ENCODE measurements around the gene BPI. TPM values are rescaled to one million over a fixed set of nuclear protein-coding genes. Genes with fewer than 3 reads are reported as not detected.
A peak's percentile ranks its signal among the peaks of the same experiment; 100 is the strongest.

The BPI gene
- polyA plus RNA-seq, 1 experiment: 0.04 TPM

GRCh38 chr20:38258545-38259215 is 45.3 kb upstream of the BPI start:
- DNase-seq (ENCODE audit: low read depth, low spot score): no peak
- no peaks in the 10 kb centered on the region for H3K27me3 ChIP-seq (ENCODE audit: control insufficient read depth, insufficient read depth, low read length)
- ChIA-PET POLR2A (no interaction called here), CTCF (interaction anchor here (0.8 kb wide), 1 partner anchor 45 kb away, joined by 3 read pairs; no protein-coding TSS in a partner anchor)
- no peak overlapping the region for H3K4me3 ChIP-seq (ENCODE audit: low read depth, low read length)
- no peak overlapping the region for H3K27ac ChIP-seq (ENCODE audit: low read depth, low read length)
- TF ChIP-seq CTCF (IDR thresholded peaks at IDR 0.05; ENCODE audit: low read depth, low read length): no peak
- no peaks in the 10 kb centered on the region for H3K9me3 ChIP-seq (ENCODE audit: control insufficient read depth, insufficient read depth, low read length)

DNA sequence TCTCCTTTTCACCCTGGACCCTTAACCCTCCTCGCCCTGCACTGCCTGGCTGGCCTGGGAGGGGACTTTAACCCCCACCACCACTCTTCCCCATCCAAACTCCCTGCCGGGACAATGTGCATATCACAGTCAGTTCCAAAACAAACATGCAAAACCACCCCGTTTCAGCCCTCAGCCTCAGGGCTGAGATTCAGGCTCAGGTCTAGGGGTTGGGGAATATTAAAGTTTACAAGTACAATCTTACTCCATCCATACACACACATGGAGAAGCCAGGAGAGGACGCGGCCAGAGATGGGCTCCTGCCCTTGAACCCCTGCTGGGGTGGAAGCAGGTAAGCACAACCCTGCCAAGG is 44.0 kb upstream of the BPI start:
- no peak for TF ChIP-seq CTCF (IDR thresholded peaks at IDR 0.05; ENCODE audit: low read depth, low read length)
- ChIA-PET CTCF (no interaction called here), POLR2A (no interaction called here)
- H3K27ac ChIP-seq (ENCODE audit: low read depth, low read length): peak overlapping the region; percentile 47
- H3K4me3 ChIP-seq (ENCODE audit: low read depth, low read length): peak overlapping the region; percentile 58
- no peaks in the 10 kb centered on the region for H3K9me3 ChIP-seq (ENCODE audit: control insufficient read depth, insufficient read depth, low read length)
- no peaks in the 10 kb centered on the region for H3K27me3 ChIP-seq (ENCODE audit: control insufficient read depth, insufficient read depth, low read length)
- no peak for DNase-seq (ENCODE audit: low read depth, low spot score)

DNA sequence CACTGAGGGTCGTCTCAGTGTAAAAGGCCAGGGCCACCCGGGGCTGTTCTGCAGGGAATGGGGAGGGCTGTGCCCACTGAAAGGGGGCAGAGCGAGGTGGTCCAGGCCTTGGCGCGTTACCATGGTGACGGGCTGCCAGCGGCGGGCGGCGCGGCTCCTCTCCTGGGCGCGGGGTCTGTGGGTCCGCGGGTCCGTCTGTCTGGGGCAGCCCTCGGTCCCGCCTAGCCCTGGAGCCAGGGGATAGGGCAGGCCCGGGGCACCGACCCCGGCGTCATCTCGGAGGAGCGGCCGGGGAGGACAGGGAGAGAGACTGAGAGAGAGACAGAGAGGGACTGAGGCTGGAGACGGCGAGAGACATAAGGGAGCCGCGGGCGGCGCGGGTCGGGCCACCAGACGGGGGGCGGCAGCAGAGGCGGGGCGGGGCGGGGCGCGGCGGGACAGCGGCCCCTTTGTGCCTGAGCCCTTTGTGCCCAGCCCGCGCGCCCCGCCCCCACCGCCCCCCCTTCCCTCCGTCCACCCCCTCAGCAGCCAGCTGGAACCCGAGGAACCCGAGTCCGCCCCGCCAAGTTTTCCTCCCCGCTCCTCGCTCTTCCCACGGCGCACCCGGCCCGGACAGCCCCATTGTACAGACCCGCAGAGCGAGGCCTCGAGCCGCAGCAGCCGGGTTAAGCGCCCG is 43.4 kb upstream of the BPI start, which contains the start of gene KIAA1755:
KIAA1755 (minus strand) TSS at position 358 of the 676 bp plus-strand sequence; CDS start at position 123, 235 bp downstream.
- DNase-seq (ENCODE audit: low read depth, low spot score): no peak
- Histone ChIP-seq H3K4me3 (ENCODE audit: low read depth, low read length) (peak within 1 kb of the TSS; percentile 58), H3K27ac (ENCODE audit: low read depth, low read length) (peak within 1 kb of the TSS; percentile 47), H3K9me3 (ENCODE audit: control insufficient read depth, insufficient read depth, low read length) (no peaks in the 10 kb centered on the region), H3K27me3 (ENCODE audit: control insufficient read depth, insufficient read depth, low read length) (no peaks in the 10 kb centered on the region)
- POLR2A ChIA-PET: no interaction called here
- CTCF ChIA-PET: no interaction called here
- TF ChIP-seq CTCF (IDR thresholded peaks at IDR 0.05; ENCODE audit: low read depth, low read length): no peak

DNA sequence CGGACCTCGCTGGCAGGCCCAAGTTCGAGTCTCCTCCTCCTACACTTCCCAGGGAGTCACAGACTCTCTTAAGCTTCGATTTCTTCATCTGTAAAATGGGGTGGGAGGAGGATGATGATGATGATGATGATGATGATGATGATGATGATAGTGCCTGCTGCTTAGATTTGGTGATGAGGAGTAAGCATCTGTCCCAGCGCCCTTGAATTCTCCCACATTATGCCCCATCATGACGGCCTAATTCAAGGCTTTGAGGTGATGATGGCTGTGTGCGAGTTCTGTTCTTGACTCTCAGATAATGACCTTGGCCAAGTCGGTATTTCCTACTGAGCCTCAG is 42.9 kb upstream of the BPI start:
- no peak for TF ChIP-seq CTCF (IDR thresholded peaks at IDR 0.05; ENCODE audit: low read depth, low read length)
- H3K4me3 ChIP-seq (ENCODE audit: low read depth, low read length): peak overlapping the region; percentile 58
- POLR2A ChIA-PET: no interaction called here
- CTCF ChIA-PET: no interaction called here
- H3K9me3 ChIP-seq (ENCODE audit: control insufficient read depth, insufficient read depth, low read length): no peaks in the 10 kb centered on the region
- no peak overlapping the region for H3K27ac ChIP-seq (ENCODE audit: low read depth, low read length)
- H3K27me3 ChIP-seq (ENCODE audit: control insufficient read depth, insufficient read depth, low read length): no peaks in the 10 kb centered on the region
- DNase-seq (ENCODE audit: low read depth, low spot score): no peak

- ChIA-PET CTCF (no interaction called here), POLR2A (no interaction called here)
- Histone ChIP-seq H3K27me3 (ENCODE audit: control insufficient read depth, insufficient read depth, low read length) (no peaks in the 10 kb centered on the region), H3K9me3 (ENCODE audit: control insufficient read depth, insufficient read depth, low read length) (no peaks in the 10 kb centered on the region), H3K27ac (ENCODE audit: low read depth, low read length) (no peak overlapping the region), H3K4me3 (ENCODE audit: low read depth, low read length) (no peak overlapping the region)
- no peak for DNase-seq (ENCODE audit: low read depth, low spot score)
- TF ChIP-seq CTCF (IDR thresholded peaks at IDR 0.05; ENCODE audit: low read depth, low read length): no peak
These were observed 41.0 kb upstream of the BPI start for GRCh38 chr20:38262931-38263330.

All from AG04450 (cell line).